ENCODE results near the gene SYT7. TPM values are rescaled to one million over a fixed set of nuclear protein-coding genes. Genes with fewer than 3 reads are reported as not detected.

SYT7 gene
- polyA plus RNA-seq, 1 donor (not counting 4 experiments of a cell fraction or from before 2014, with no cell fraction given), result 2.6 TPM

- H3K36me3 ChIP-seq (ENCODE audit: control insufficient read depth in 2 of 2, extremely low read depth in 1 of 2, insufficient read depth in 2 of 2, low read length in 2 of 2), result no peaks in the 10 kb centered on the region
- no peak overlapping the region for H3K4me2 ChIP-seq (ENCODE audit: control insufficient read depth, extremely low read depth, insufficient read depth, low read depth, low read length)
- no peak for DNase-seq (ENCODE audit: low read depth, low spot score)
- no peak overlapping the region for H2AFZ ChIP-seq (ENCODE audit: control insufficient read depth, low read length)
- TF ChIP-seq EZH2 (IDR thresholded peaks at IDR 0.05; ENCODE audit: low read length), result no peak
- TF ChIP-seq CTCF (optimal IDR thresholded peaks at IDR 0.05 in 1 of 3, IDR thresholded peaks at IDR 0.05 in 1 of 3, conservative IDR thresholded peaks at IDR 0.05 in 1 of 3; ENCODE audit: extremely low read depth in 1 of 3, insufficient read depth in 2 of 3, low read length in 3 of 3), result no peak
- H3K4me1 ChIP-seq (ENCODE audit: control insufficient read depth, extremely low read depth, insufficient read depth, low read length), result peaks cover 6% of the 10 kb centered on the region
- H3K9me1 ChIP-seq (ENCODE audit: control insufficient read depth, extremely low read depth, insufficient read depth, low read length), result no peaks in the 10 kb centered on the region
- H3K27ac ChIP-seq (ENCODE audit: control insufficient read depth, insufficient read depth, low read length), result no peak overlapping the region
- peaks cover 7% of the 10 kb centered on the region for H4K20me1 ChIP-seq (ENCODE audit: control insufficient read depth, extremely low read depth, insufficient read depth, low read length)
- H3K27me3 ChIP-seq (ENCODE audit: control insufficient read depth, extremely low read depth, insufficient read depth, low read length), result peaks cover 43% of the 10 kb centered on the region
- FAIRE-seq, result no peak
- dilution Hi-C loops (cut with MboI; ENCODE audit: extremely low pct_ligation_motif_present, low sequenced_read_pairs), result no loop called here
- no peaks in the 10 kb centered on the region for H3K79me2 ChIP-seq (ENCODE audit: control insufficient read depth, insufficient read depth, low read length)
- no peak overlapping the region for H3K4me3 ChIP-seq (ENCODE audit: control insufficient read depth in 2 of 3, extremely low read depth in 1 of 3, insufficient read depth in 2 of 3, low read depth in 1 of 3, low read length in 3 of 3)
- no peak overlapping the region for H3K9ac ChIP-seq (ENCODE audit: control insufficient read depth, extremely low read depth, insufficient read depth, low read length)
- H3K9me3 ChIP-seq (ENCODE audit: control insufficient read depth, low read depth, low read length), result no peaks in the 10 kb centered on the region
Measured at GRCh38 chr11:61551634-61552033, 29.2 kb downstream of the SYT7 start.

GRCh38 chr11:61550665-61551227, 30.1 kb downstream of the SYT7 start:
- Histone ChIP-seq H3K27ac (ENCODE audit: control insufficient read depth, insufficient read depth, low read length) (no peak overlapping the region), H3K36me3 (ENCODE audit: control insufficient read depth in 2 of 2, extremely low read depth in 1 of 2, insufficient read depth in 2 of 2, low read length in 2 of 2) (no peaks in the 10 kb centered on the region), H3K9me1 (ENCODE audit: control insufficient read depth, extremely low read depth, insufficient read depth, low read length) (no peaks in the 10 kb centered on the region), H3K79me2 (ENCODE audit: control insufficient read depth, insufficient read depth, low read length) (no peaks in the 10 kb centered on the region), H3K27me3 (ENCODE audit: control insufficient read depth, extremely low read depth, insufficient read depth, low read length) (peaks cover 34% of the 10 kb centered on the region), H3K9me3 (ENCODE audit: control insufficient read depth, low read depth, low read length) (no peaks in the 10 kb centered on the region), H3K9ac (ENCODE audit: control insufficient read depth, extremely low read depth, insufficient read depth, low read length) (no peak overlapping the region), H3K4me3 (ENCODE audit: control insufficient read depth in 2 of 3, extremely low read depth in 1 of 3, insufficient read depth in 2 of 3, low read depth in 1 of 3, low read length in 3 of 3) (no peak overlapping the region), H2AFZ (ENCODE audit: control insufficient read depth, low read length) (no peak overlapping the region), H4K20me1 (ENCODE audit: control insufficient read depth, extremely low read depth, insufficient read depth, low read length) (peaks cover 7% of the 10 kb centered on the region), H3K4me2 (ENCODE audit: control insufficient read depth, extremely low read depth, insufficient read depth, low read depth, low read length) (no peak overlapping the region), H3K4me1 (ENCODE audit: control insufficient read depth, extremely low read depth, insufficient read depth, low read length) (peaks cover 6% of the 10 kb centered on the region)
- dilution Hi-C loops (cut with MboI; ENCODE audit: extremely low pct_ligation_motif_present, low sequenced_read_pairs), result no loop called here
- TF ChIP-seq EZH2 (IDR thresholded peaks at IDR 0.05; ENCODE audit: low read length), result no peak
- no peak for TF ChIP-seq CTCF (optimal IDR thresholded peaks at IDR 0.05 in 1 of 3, IDR thresholded peaks at IDR 0.05 in 1 of 3, conservative IDR thresholded peaks at IDR 0.05 in 1 of 3; ENCODE audit: extremely low read depth in 1 of 3, insufficient read depth in 2 of 3, low read length in 3 of 3)
- DNase-seq (ENCODE audit: low read depth, low spot score) (no peak), FAIRE-seq (no peak)
